H9 (cell line): ENCODE data around the gene SNTG2. TPM values are rescaled to one million over a fixed set of nuclear protein-coding genes. Genes with fewer than 3 reads are reported as not detected.

Experiments
- DNase-seq: peaks from one replicate; pipeline ENCODE4 v3.0.0-alpha.2; 2017
- H2AFZ ChIP-seq: one replicate; pipeline ENCODE4 v1.6.1; 2013; ENCODE audit warnings: mild to moderate bottlenecking, low read length, control low read depth, moderate library complexity
- H2AK5ac ChIP-seq: 2 replicates; pipeline ENCODE4 v1.6.1; 2013; ENCODE audit warnings: low read length, control low read depth, mixed read lengths; ENCODE audit not compliant: insufficient read length
- H2BK120ac ChIP-seq: one replicate; pipeline ENCODE4 v1.6.1; 2013; ENCODE audit warnings: low read depth, mild to moderate bottlenecking, low read length, control low read depth, inconsistent platforms; ENCODE audit not compliant: poor library complexity, severe bottlenecking
- H2BK12ac ChIP-seq: 2 replicates; pipeline ENCODE4 v1.6.1; 2013; ENCODE audit warnings: low read length, control low read depth, mixed read lengths, low read depth; ENCODE audit not compliant: insufficient read length
- H2BK15ac ChIP-seq: 2 replicates; pipeline ENCODE4 v1.6.1; 2013; ENCODE audit warnings: low read depth, low read length, control low read depth
- H2BK20ac ChIP-seq: one replicate; pipeline ENCODE4 v1.6.1; 2013; ENCODE audit warnings: low read depth, mild to moderate bottlenecking, low read length, control low read depth, inconsistent platforms; ENCODE audit not compliant: poor library complexity, severe bottlenecking
- H2BK5ac ChIP-seq: 2 replicates; pipeline ENCODE4 v1.6.1; 2013; ENCODE audit warnings: low read length, control low read depth, mixed read lengths; ENCODE audit not compliant: insufficient read length
- H3K14ac ChIP-seq: 2 replicates; pipeline ENCODE4 v1.6.1; 2013; ENCODE audit warnings: low read length, control low read depth; ENCODE audit not compliant: insufficient read depth
- H3K18ac ChIP-seq: 2 replicates; pipeline ENCODE4 v1.6.1; 2013; ENCODE audit warnings: low read depth, mild to moderate bottlenecking, mixed read lengths, low read length, control low read depth; ENCODE audit not compliant: insufficient read length
- H3K23ac ChIP-seq: 2 replicates; pipeline ENCODE4 v1.6.1; 2013; ENCODE audit warnings: low read length, control low read depth, mixed read lengths, low read depth; ENCODE audit not compliant: insufficient read length
- H3K23me2 ChIP-seq: 2 replicates; pipeline ENCODE4 v1.6.1; 2013; ENCODE audit warnings: low read depth, mild to moderate bottlenecking, mixed read lengths, low read length, control low read depth; ENCODE audit not compliant: insufficient read length, poor library complexity, severe bottlenecking
- H3K27ac ChIP-seq: 2 replicates; pipeline ENCODE4 v1.5.1; 2013; ENCODE audit warnings: low read length, control low read depth, mixed read lengths, low read depth; ENCODE audit not compliant: insufficient read length
- H3K27me3 ChIP-seq: 2 replicates; pipeline ENCODE4 v1.6.1; 2013; ENCODE audit warnings: low read length, control low read depth, inconsistent platforms; ENCODE audit not compliant: insufficient read depth
- H3K4ac ChIP-seq: 2 replicates; pipeline ENCODE4 v1.6.1; 2013; ENCODE audit warnings: low read depth, mild to moderate bottlenecking, control low read depth, inconsistent platforms, low read length, moderate library complexity
- H3K4me1 ChIP-seq: 2 replicates; pipeline ENCODE4 v1.6.1; 2013; ENCODE audit warnings: low read length, control low read depth, inconsistent platforms; ENCODE audit not compliant: insufficient read depth
- H3K4me2 ChIP-seq: 2 replicates; pipeline ENCODE4 v1.6.1; 2013; ENCODE audit warnings: low read length, control low read depth, mixed read lengths; ENCODE audit not compliant: insufficient read length, insufficient read depth
- H3K56ac ChIP-seq: 2 replicates; pipeline ENCODE4 v1.6.1; 2013; ENCODE audit warnings: low read depth, mild to moderate bottlenecking, mixed read lengths, low read length, control low read depth; ENCODE audit not compliant: insufficient read length
- H3K79me1 ChIP-seq: 2 replicates; pipeline ENCODE4 v1.6.1; 2013; ENCODE audit warnings: low read depth, mild to moderate bottlenecking, moderate library complexity, low read length, control low read depth, inconsistent platforms; ENCODE audit not compliant: insufficient read depth, poor library complexity, severe bottlenecking
- H3K79me2 ChIP-seq: 2 replicates; pipeline ENCODE4 v1.6.1; 2013; ENCODE audit warnings: low read length, control low read depth, inconsistent platforms; ENCODE audit not compliant: insufficient read depth
- H3K9ac ChIP-seq: 2 replicates; pipeline ENCODE4 v1.6.1; 2013; ENCODE audit warnings: low read length, control low read depth, mixed read lengths; ENCODE audit not compliant: insufficient read length; ENCODE audit errors: extremely low read depth
- H3K9me3 ChIP-seq: one replicate; pipeline ENCODE4 v1.6.1; 2013; ENCODE audit warnings: low read depth, low read length, inconsistent platforms; ENCODE audit not compliant: control insufficient read depth
- H3T11ph ChIP-seq: one replicate; pipeline ENCODE4 v1.6.1; 2013; ENCODE audit warnings: mild to moderate bottlenecking, low read length, control low read depth, inconsistent platforms
- H4K20me1 ChIP-seq: one replicate; pipeline ENCODE4 v1.6.1; 2013; ENCODE audit not compliant: control insufficient read depth, insufficient read length, insufficient read depth
- H4K5ac ChIP-seq: 2 replicates; pipeline ENCODE4 v1.6.1; 2013; ENCODE audit warnings: low read depth, mild to moderate bottlenecking, mixed read lengths, low read length, control low read depth; ENCODE audit not compliant: insufficient read length
- H4K8ac ChIP-seq: replicated peaks from 2 replicates; pipeline ENCODE4 v1.6.1; 2013; ENCODE audit warnings: low read length, control low read depth, mixed read lengths, low read depth; ENCODE audit not compliant: insufficient read length
- H4K91ac ChIP-seq: 2 replicates; pipeline ENCODE4 v1.6.1; 2013; ENCODE audit warnings: low read depth, mild to moderate bottlenecking, moderate library complexity, mixed read lengths, low read length, control low read depth; ENCODE audit not compliant: insufficient read length
- H3K27ac Mint-ChIP-seq, 3 experiments: 2 replicates in 2 of 3; 3 replicates in 1 of 3; pipeline ENCODE4 v1.8.0; 2020 to 2021; ENCODE audit warnings: mixed read lengths in 3 of 3, mild to moderate bottlenecking in 1 of 3, moderate library complexity in 1 of 3
- H3K27me3 Mint-ChIP-seq: 2 replicates; pipeline ENCODE4 v1.8.0; 2021; ENCODE audit warnings: low read depth, mild to moderate bottlenecking, moderate library complexity, mixed read lengths
- H3K36me3 Mint-ChIP-seq, 3 experiments: 2 replicates in 2 of 3; 3 replicates in 1 of 3; pipeline ENCODE4 v1.8.0; 2020 to 2021; ENCODE audit warnings: low read depth in 3 of 3, mixed read lengths in 3 of 3; ENCODE audit not compliant: insufficient read depth in 1 of 3
- H3K4me1 Mint-ChIP-seq, 2 experiments: 2 replicates each; pipeline ENCODE4 v1.8.0; 2020; ENCODE audit warnings: mixed read lengths in 2 of 2
- H3K4me3 Mint-ChIP-seq, 2 experiments: 2 replicates in 1 of 2; 3 replicates in 1 of 2; pipeline ENCODE4 v1.8.0; 2020 to 2021; ENCODE audit warnings: mild to moderate bottlenecking in 2 of 2, mixed read lengths in 2 of 2, moderate library complexity in 1 of 2
- H3K9me3 Mint-ChIP-seq, 2 experiments: 2 replicates in 1 of 2; 3 replicates in 1 of 2; pipeline ENCODE4 v1.8.0; 2020; ENCODE audit warnings: mild to moderate bottlenecking in 2 of 2, mixed read lengths in 2 of 2, moderate library complexity in 1 of 2
- WGBS: extraction: QIAGEN DNeasy Blood & Tissue Kit; methylation state at CpG from one replicate; pipeline ENCODE4 v1.1.7; 2013; ENCODE audit warnings: missing lambda C conversion rate, low lambda C conversion rate, mixed read lengths; ENCODE audit not compliant: insufficient read length; ENCODE audit errors: extremely low coverage; 5-methylcytosine and 5-hydroxymethylcytosine counted together
- total RNA-seq: library from RNA; stranded (reverse); gene quantifications from 2 replicates; pipeline ENCODE4 v1.2.1, GENCODE V29; 2021
- TF ChIP-seq, protein P1 (sequence below): fragments of 200-600 bp; sonication (generic); conservative IDR thresholded peaks from 3 replicates; pipeline ENCODE4 v1.8.0; 2021; ENCODE audit warnings: antibody characterized with exemption, mild to moderate bottlenecking

SNTG2 gene
- total RNA-seq, 1 experiment from 2014 or later = 13.2 TPM

DNA sequence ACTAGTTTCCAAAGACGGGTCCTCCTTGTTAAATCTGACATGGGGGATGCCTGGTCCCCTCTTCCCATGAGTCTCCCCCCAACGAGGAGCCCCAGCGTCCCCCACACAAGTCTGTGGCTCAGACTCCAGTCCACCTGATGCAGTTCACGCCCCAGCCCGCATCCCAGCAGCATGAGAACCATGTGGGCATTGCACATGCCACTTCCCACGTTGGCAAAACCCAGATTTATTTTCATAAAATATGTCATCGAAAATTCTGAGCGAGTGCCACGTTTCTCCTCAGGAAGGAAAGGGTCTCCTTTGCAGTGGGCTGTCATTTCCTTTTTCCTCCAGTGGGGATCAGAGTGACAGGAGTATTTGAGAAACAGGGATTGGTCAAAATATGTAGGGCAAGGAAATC lies 417.0 kb downstream of the SNTG2 start:
- peaks cover 0 to 4% (median 0%) of the 10 kb centered on the region in 3 experiments; a peak in 1 of 7 replicates for H3K36me3 Mint-ChIP-seq
- no peak overlapping the region for H3K14ac ChIP-seq
- no peak overlapping the region for H3K27ac Mint-ChIP-seq
- no peak overlapping the region for H3K56ac ChIP-seq
- no peak overlapping the region for H2BK5ac ChIP-seq
- no peak overlapping the region for H3K27ac ChIP-seq
- H4K8ac ChIP-seq = no peak overlapping the region
- no peak overlapping the region for H3K4me3 Mint-ChIP-seq
- peaks cover 2% of the 10 kb centered on the region; the same call in 1 of the 2 replicates for H3K27me3 Mint-ChIP-seq
- no peak overlapping the region for H3K4ac ChIP-seq
- H2AK5ac ChIP-seq = no peak overlapping the region
- H2BK120ac ChIP-seq = no peak overlapping the region
- H4K5ac ChIP-seq = no peak overlapping the region
- H4K91ac ChIP-seq = no peak overlapping the region
- no peaks in the 10 kb centered on the region for H3K23me2 ChIP-seq
- H2AFZ ChIP-seq = no peak overlapping the region
- H2BK15ac ChIP-seq = no peak overlapping the region
- H3K23ac ChIP-seq = no peak overlapping the region
- no peak overlapping the region for H3K9ac ChIP-seq
- no peaks in the 10 kb centered on the region for H3K4me1 ChIP-seq
- H3T11ph ChIP-seq = no peak overlapping the region
- H2BK20ac ChIP-seq = no peak overlapping the region
- DNase-seq = no peak
- H3K27me3 ChIP-seq = no peaks in the 10 kb centered on the region
- peaks cover 0 to 6% of the 10 kb centered on the region in 2 experiments; a peak in 3 of 5 replicates for H3K9me3 Mint-ChIP-seq
- no peak overlapping the region for H3K4me2 ChIP-seq
- H3K79me1 ChIP-seq = no peaks in the 10 kb centered on the region
- H3K4me1 Mint-ChIP-seq = peaks cover 9 to 11% of the 10 kb centered on the region in 2 experiments
- no peaks in the 10 kb centered on the region for H3K9me3 ChIP-seq
- H3K18ac ChIP-seq = no peak overlapping the region
- H4K20me1 ChIP-seq = no peaks in the 10 kb centered on the region
- no peaks in the 10 kb centered on the region for H3K79me2 ChIP-seq
- H2BK12ac ChIP-seq = no peak overlapping the region
- TF ChIP-seq, protein P1, sequence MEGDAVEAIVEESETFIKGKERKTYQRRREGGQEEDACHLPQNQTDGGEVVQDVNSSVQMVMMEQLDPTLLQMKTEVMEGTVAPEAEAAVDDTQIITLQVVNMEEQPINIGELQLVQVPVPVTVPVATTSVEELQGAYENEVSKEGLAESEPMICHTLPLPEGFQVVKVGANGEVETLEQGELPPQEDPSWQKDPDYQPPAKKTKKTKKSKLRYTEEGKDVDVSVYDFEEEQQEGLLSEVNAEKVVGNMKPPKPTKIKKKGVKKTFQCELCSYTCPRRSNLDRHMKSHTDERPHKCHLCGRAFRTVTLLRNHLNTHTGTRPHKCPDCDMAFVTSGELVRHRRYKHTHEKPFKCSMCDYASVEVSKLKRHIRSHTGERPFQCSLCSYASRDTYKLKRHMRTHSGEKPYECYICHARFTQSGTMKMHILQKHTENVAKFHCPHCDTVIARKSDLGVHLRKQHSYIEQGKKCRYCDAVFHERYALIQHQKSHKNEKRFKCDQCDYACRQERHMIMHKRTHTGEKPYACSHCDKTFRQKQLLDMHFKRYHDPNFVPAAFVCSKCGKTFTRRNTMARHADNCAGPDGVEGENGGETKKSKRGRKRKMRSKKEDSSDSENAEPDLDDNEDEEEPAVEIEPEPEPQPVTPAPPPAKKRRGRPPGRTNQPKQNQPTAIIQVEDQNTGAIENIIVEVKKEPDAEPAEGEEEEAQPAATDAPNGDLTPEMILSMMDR = no peak
- WGBS = no CpG with 5 or more reads among the region's 9 CpGs
